ENCODE data around the gene FAM83B. TPM values are rescaled to one million over a fixed set of nuclear protein-coding genes. Genes with fewer than 3 reads are reported as not detected.
A peak's percentile ranks its signal among the peaks of the same experiment; 100 is the strongest.
"Not testable (repeated sequence)": the region's sequence is repeated elsewhere in the genome, so short reads cannot be mapped to it uniquely, and the experiment has no call there.

Gene FAM83B
- 0.10 and 0.23 TPM in 2 replicates for total RNA-seq (2014; rRNA removed; shearing (Covaris generic))

GRCh38 chr6:54846243-54846856, at the start of gene FAM83B:
FAM83B (plus strand) TSS chr6:54846771; CDS start chr6:54870247, 23,476 bp downstream.
- Histone ChIP-seq H3K27me3 (no peaks in the 10 kb centered on the region), H3K36me3 (no peaks in the 10 kb centered on the region), H3K9me3 (replicated peaks) (no peaks in the 10 kb centered on the region), H3K27ac (no peak within 1 kb of the TSS), H3K4me1 (no peaks in the 10 kb centered on the region), H3K4me3 (peak within 1 kb of the TSS; percentile 47)
- no peak for DNase-seq

DNA sequence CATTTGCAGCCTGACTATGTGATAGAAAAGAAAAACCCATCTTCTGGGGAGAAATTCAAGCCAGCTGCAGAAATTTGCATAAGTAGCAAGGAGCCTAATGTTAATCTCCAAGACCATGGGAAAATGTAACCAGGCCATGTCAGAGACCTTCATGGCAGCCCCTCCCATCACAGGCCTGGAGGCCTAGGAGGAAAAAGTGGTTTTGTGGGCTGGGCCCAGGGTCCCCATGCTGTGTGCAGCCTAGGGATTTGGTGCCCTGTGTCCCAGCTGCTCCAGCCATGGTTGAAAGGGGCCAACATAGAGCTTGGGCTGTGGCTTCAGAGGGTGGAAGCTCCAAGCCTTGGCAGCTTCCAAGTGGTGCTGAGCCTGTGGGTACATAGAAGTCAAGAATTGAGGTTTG, 49.7 kb upstream of the FAM83B start:
- H3K4me1 ChIP-seq; H3K27me3 ChIP-seq; H3K27ac ChIP-seq; H3K36me3 ChIP-seq; H3K9me3 ChIP-seq (replicated peaks); H3K4me3 ChIP-seq; DNase-seq: not testable (repeated sequence)

- H3K27me3 ChIP-seq: no peaks in the 10 kb centered on the region
- no peak overlapping the region for H3K27ac ChIP-seq
- H3K4me1 ChIP-seq: peaks cover 17% of the 10 kb centered on the region
- H3K36me3 ChIP-seq: no peaks in the 10 kb centered on the region
- no peak overlapping the region for H3K4me3 ChIP-seq
- H3K9me3 ChIP-seq (replicated peaks): no peaks in the 10 kb centered on the region
- DNase-seq: no peak
These were observed 46.4 kb upstream of the FAM83B start for GRCh38 chr6:54800050-54800600.

- H3K27ac ChIP-seq: peak overlapping the region; percentile 64
- H3K4me1 ChIP-seq: peaks cover 21% of the 10 kb centered on the region
- H3K27me3 ChIP-seq: no peaks in the 10 kb centered on the region
- no peak for DNase-seq
- peak overlapping the region; percentile 44 for H3K4me3 ChIP-seq
- no peaks in the 10 kb centered on the region for H3K9me3 ChIP-seq (replicated peaks)
- H3K36me3 ChIP-seq: no peaks in the 10 kb centered on the region
These were observed 45.3 kb upstream of the FAM83B start for GRCh38 chr6:54801244-54801643.

DNA sequence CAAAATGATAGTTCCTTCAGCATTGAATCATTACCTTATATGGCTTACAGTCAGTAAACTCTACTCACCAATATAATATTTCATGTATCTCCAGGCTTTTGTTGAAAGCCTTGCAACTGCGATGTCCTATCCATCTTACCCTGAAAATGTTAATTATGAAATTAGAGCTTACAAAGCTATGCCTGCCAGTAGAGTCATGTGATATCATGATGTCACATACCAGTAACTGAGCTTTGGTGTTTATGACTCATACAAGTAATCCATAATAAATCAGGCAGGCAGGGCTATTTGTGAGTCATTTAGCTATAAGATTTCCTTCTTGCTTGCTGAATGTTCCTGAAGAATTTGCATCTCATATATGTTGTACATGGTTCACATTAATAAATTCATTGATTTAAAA, 44.9 kb upstream of the FAM83B start:
- Histone ChIP-seq H3K27ac (peak overlapping the region; percentile 64), H3K9me3 (replicated peaks) (no peaks in the 10 kb centered on the region), H3K4me1 (peaks cover 21% of the 10 kb centered on the region), H3K27me3 (no peaks in the 10 kb centered on the region), H3K36me3 (no peaks in the 10 kb centered on the region), H3K4me3 (peak overlapping the region; percentile 44)
- peak; percentile 4 to 61 for DNase-seq

GRCh38 chr6:54802775-54803634, 43.6 kb upstream of the FAM83B start:
- Histone ChIP-seq H3K9me3 (replicated peaks) (no peaks in the 10 kb centered on the region), H3K4me3 (no peak overlapping the region), H3K27ac (no peak overlapping the region), H3K4me1 (peaks cover 21% of the 10 kb centered on the region), H3K36me3 (no peaks in the 10 kb centered on the region), H3K27me3 (no peaks in the 10 kb centered on the region)
- DNase-seq: peak in 1 of 2 experiments; percentile 3

GRCh38 chr6:54805077-54805476, 41.5 kb upstream of the FAM83B start:
- H3K27ac ChIP-seq: no peak overlapping the region
- no peak for DNase-seq

GRCh38 chr6:54810147-54810546, 36.4 kb upstream of the FAM83B start:
- Histone ChIP-seq H3K9me3 (replicated peaks) (no peaks in the 10 kb centered on the region), H3K27ac (no peak overlapping the region), H3K27me3 (no peaks in the 10 kb centered on the region), H3K36me3 (no peaks in the 10 kb centered on the region), H3K4me1 (0 out of 2 replicates have a peak, but pooled peaks cover 4% of the 10 kb centered on the region), H3K4me3 (no peak overlapping the region)
- no peak for DNase-seq

More at GRCh38 chr6:54805077-54805476, 41.5 kb upstream of the FAM83B start:
- Histone ChIP-seq H3K9me3 (replicated peaks) (no peaks in the 10 kb centered on the region), H3K4me3 (no peak overlapping the region), H3K27me3 (no peaks in the 10 kb centered on the region), H3K36me3 (no peaks in the 10 kb centered on the region), H3K4me1 (peaks cover 21% of the 10 kb centered on the region)

- H3K36me3 ChIP-seq: no peaks in the 10 kb centered on the region
- H3K27me3 ChIP-seq: no peaks in the 10 kb centered on the region
- H3K9me3 ChIP-seq (replicated peaks): no peaks in the 10 kb centered on the region
- no peak overlapping the region for H3K4me3 ChIP-seq
- DNase-seq: no peak
- H3K4me1 ChIP-seq: no peaks in the 10 kb centered on the region
- H3K27ac ChIP-seq: no peak overlapping the region
These were observed 32.7 kb upstream of the FAM83B start for GRCh38 chr6:54813892-54814291.

DNA sequence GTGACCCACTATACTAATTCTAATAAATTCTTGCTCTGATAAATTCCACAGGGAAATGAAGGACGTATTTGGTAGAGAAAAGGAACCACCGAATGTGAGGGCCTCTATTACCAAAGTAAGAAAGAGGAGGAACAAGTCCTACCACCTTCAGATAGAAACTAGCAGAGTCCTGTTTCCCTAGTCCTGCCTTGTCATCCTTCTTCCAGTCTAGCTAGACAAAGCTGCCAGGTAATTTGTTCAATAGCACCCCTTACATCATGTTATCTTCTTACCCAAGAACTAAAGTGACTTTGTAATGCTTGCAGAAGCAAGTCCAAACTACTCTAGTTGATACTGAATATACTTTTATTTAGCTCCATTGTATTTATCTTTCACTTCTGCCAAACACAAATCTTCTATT, 29.3 kb upstream of the FAM83B start:
- Histone ChIP-seq H3K27ac (no peak overlapping the region), H3K36me3 (no peaks in the 10 kb centered on the region), H3K9me3 (replicated peaks) (no peaks in the 10 kb centered on the region), H3K27me3 (no peaks in the 10 kb centered on the region), H3K4me1 (no peaks in the 10 kb centered on the region), H3K4me3 (no peak overlapping the region)
- no peak for DNase-seq

DNA sequence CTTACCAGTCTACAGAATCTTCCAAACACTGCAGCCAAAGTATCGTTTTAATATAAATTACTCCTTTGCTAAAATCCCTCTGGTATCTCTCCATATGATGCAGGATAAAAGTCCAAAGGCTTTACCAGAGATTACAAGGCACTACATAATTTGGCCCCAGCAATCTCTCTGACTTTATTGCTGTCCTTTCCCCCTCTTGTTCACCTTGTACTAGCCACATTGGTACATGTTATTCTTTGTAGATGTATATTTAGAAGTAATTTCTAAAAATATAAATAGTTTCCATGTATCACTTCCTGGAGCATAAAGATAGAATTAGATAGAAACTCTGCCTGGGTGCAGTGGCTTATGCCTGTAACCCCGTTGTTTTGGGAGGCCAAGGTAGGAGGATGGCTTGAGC, 28.7 kb upstream of the FAM83B start:
- no peak overlapping the region for H3K4me3 ChIP-seq
- DNase-seq: no peak
- H3K27me3 ChIP-seq: no peaks in the 10 kb centered on the region
- no peaks in the 10 kb centered on the region for H3K36me3 ChIP-seq
- H3K4me1 ChIP-seq: no peaks in the 10 kb centered on the region
- H3K9me3 ChIP-seq (replicated peaks): no peaks in the 10 kb centered on the region
- H3K27ac ChIP-seq: no peak overlapping the region

DNA sequence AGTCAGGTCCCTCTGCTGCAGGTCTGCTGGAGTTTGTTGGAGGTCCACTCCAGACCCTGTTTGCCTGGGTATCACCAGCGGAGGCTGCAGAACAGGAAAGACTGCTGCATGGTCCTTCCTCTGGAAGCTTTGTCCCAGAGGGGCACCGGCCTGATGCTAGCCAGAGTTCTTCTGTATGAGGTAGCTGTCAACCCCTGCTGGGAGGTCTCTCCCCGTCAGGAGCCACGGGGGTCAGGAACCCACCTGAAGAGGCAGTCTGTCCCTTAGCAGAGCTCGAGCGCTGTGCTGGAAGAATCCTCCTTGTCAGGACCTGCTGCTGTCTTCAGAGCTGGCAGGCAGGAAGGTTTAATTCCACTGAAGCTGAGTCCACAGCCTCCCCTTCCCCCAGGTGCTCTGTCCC, 22.3 kb upstream of the FAM83B start:
- H3K4me1 ChIP-seq; H3K4me3 ChIP-seq; H3K27ac ChIP-seq; DNase-seq; H3K27me3 ChIP-seq; H3K9me3 ChIP-seq (replicated peaks); H3K36me3 ChIP-seq: not testable (repeated sequence)

- Histone ChIP-seq H3K27me3 (no peaks in the 10 kb centered on the region), H3K9me3 (replicated peaks) (no peaks in the 10 kb centered on the region), H3K27ac (no peak overlapping the region), H3K36me3 (no peaks in the 10 kb centered on the region), H3K4me1 (no peaks in the 10 kb centered on the region), H3K4me3 (no peak overlapping the region)
- no peak for DNase-seq
These were observed 19.6 kb upstream of the FAM83B start for GRCh38 chr6:54827010-54827409.

DNA sequence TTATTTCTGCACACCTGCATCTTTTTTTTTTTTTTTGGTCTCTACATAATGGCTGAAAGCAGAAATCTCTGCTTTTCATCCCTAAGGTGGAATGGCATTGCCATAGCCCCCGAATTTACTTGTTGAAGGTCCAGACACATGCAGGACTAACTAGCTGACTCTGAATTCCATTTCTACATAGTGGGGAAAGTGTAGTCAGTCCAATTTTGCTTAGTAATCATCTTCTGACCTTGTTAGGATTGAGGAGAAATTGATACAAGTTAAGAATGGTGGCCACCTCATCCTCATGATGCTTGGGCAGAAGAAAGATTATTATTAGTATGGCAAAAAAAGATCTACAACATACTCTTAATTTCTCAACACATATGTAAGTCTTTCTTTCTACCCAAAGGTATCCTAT, 16.4 kb upstream of the FAM83B start:
- H3K4me1 ChIP-seq: no peaks in the 10 kb centered on the region
- H3K27ac ChIP-seq: no peak overlapping the region
- H3K36me3 ChIP-seq: no peaks in the 10 kb centered on the region
- no peak overlapping the region for H3K4me3 ChIP-seq
- DNase-seq: no peak
- H3K9me3 ChIP-seq (replicated peaks): no peaks in the 10 kb centered on the region
- no peaks in the 10 kb centered on the region for H3K27me3 ChIP-seq

DNA sequence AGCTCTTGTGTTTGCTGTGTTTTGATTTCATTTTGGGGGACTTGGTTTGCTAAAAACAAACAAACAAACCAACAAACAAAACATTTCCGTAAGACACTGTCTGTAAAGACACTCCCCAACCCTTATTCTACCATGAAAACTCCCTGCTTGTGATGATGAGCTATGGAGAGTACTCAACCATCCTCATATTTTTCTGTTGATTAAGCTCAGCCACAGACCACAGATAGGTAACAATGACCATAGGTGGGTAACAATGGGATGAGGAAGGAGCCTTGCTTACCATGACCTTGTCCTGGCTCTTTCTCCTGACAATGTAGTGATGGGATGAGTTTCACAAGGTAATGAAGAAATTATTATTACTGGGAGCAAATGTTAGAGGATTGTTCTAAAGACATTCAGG, 11.4 kb upstream of the FAM83B start:
- Histone ChIP-seq H3K36me3 (no peaks in the 10 kb centered on the region), H3K9me3 (replicated peaks) (no peaks in the 10 kb centered on the region), H3K4me1 (no peaks in the 10 kb centered on the region), H3K27me3 (no peaks in the 10 kb centered on the region), H3K4me3 (no peak overlapping the region), H3K27ac (no peak overlapping the region)
- no peak for DNase-seq

Measured in SJCRH30 (cell line).